ENCODE measurements around the gene NPPB.
"Not testable (repeated sequence)": the region's sequence is repeated elsewhere in the genome, so short reads cannot be mapped to it uniquely, and the experiment has no call there.

GRCh38 chr1:11901446-11901845 lies 42.7 kb upstream of the NPPB start:
- not testable (repeated sequence) for TF ChIP-seq POLR2AphosphoS5, CTCF, EP300, POLR2A (IDR thresholded peaks at IDR 0.05)

Data from stomach (tissue), 4 donors.